ENCODE results near the gene ABL1.

The ABL1 gene

GRCh38 chr9:130912932-130913598 lies 78.0 kb downstream of the ABL1 start:
- H3K4me3 ChIP-seq (ENCODE audit: low read depth, low read length), result no peak overlapping the region
- no peak for DNase-seq (ENCODE audit: low read depth)
- TF ChIP-seq MYC (IDR thresholded peaks at IDR 0.05; ENCODE audit: low read depth, low read length), result no peak
- no peak for TF ChIP-seq POLR2A (IDR thresholded peaks at IDR 0.05; ENCODE audit: extremely low read depth, insufficient read length)
- TF ChIP-seq CTCF (IDR thresholded peaks at IDR 0.05; ENCODE audit: low read depth, low read length), result no peak
- TF ChIP-seq MAX (IDR thresholded peaks at IDR 0.05; ENCODE audit: low read depth, low read length), result no peak

- TF ChIP-seq POLR2A (IDR thresholded peaks at IDR 0.05; ENCODE audit: extremely low read depth, insufficient read length), result no peak
- TF ChIP-seq CTCF (IDR thresholded peaks at IDR 0.05; ENCODE audit: low read depth, low read length), result no peak
- TF ChIP-seq MYC (IDR thresholded peaks at IDR 0.05; ENCODE audit: low read depth, low read length), result no peak
- no peak for TF ChIP-seq MAX (IDR thresholded peaks at IDR 0.05; ENCODE audit: low read depth, low read length)
- no peak overlapping the region for H3K4me3 ChIP-seq (ENCODE audit: low read depth, low read length)
- no peak for DNase-seq (ENCODE audit: low read depth)
These were observed 78.8 kb downstream of the ABL1 start for GRCh38 chr9:130913599-130914416.

- DNase-seq (ENCODE audit: low read depth), result no peak
- TF ChIP-seq POLR2A (IDR thresholded peaks at IDR 0.05; ENCODE audit: extremely low read depth, insufficient read length) (no peak), CTCF (IDR thresholded peaks at IDR 0.05; ENCODE audit: low read depth, low read length) (no peak), MYC (IDR thresholded peaks at IDR 0.05; ENCODE audit: low read depth, low read length) (no peak), MAX (IDR thresholded peaks at IDR 0.05; ENCODE audit: low read depth, low read length) (no peak)
- H3K4me3 ChIP-seq (ENCODE audit: low read depth, low read length), result no peak overlapping the region
These were observed 79.5 kb downstream of the ABL1 start for GRCh38 chr9:130914417-130915095.

GRCh38 chr9:130915096-130915447 lies 80.0 kb downstream of the ABL1 start:
- TF ChIP-seq MYC (IDR thresholded peaks at IDR 0.05; ENCODE audit: low read depth, low read length), result no peak
- TF ChIP-seq MAX (IDR thresholded peaks at IDR 0.05; ENCODE audit: low read depth, low read length), result no peak
- TF ChIP-seq CTCF (IDR thresholded peaks at IDR 0.05; ENCODE audit: low read depth, low read length), result no peak
- TF ChIP-seq POLR2A (IDR thresholded peaks at IDR 0.05; ENCODE audit: extremely low read depth, insufficient read length), result no peak
- H3K4me3 ChIP-seq (ENCODE audit: low read depth, low read length), result no peak overlapping the region
- DNase-seq (ENCODE audit: low read depth), result no peak

- TF ChIP-seq MAX (IDR thresholded peaks at IDR 0.05; ENCODE audit: low read depth, low read length) (no peak), POLR2A (IDR thresholded peaks at IDR 0.05; ENCODE audit: extremely low read depth, insufficient read length) (no peak), CTCF (IDR thresholded peaks at IDR 0.05; ENCODE audit: low read depth, low read length) (no peak), MYC (IDR thresholded peaks at IDR 0.05; ENCODE audit: low read depth, low read length) (no peak)
- H3K4me3 ChIP-seq (ENCODE audit: low read depth, low read length), result no peak overlapping the region
- no peak for DNase-seq (ENCODE audit: low read depth)
These were observed 82.3 kb downstream of the ABL1 start for GRCh38 chr9:130917168-130917960.

Data from NB4 (cell line).